OCI-LY1 (cell line): ENCODE data around the gene CRYM.

ENCODE experiments used
- H2AFZ ChIP-seq: fragments of 200-600 bp; sonication (generic), shearing (Covaris generic); 2 replicates; pipeline ENCODE4 v1.6.0; 2014; ENCODE audit warnings: antibody characterized with exemption, mild to moderate bottlenecking, low read length
- H3F3A ChIP-seq: fragments of 200-600 bp; sonication (generic), shearing (Covaris generic); 2 replicates; pipeline ENCODE4 v1.6.0; 2014; ENCODE audit warnings: mild to moderate bottlenecking, antibody characterized with exemption, low read length, moderate library complexity; ENCODE audit not compliant: insufficient read depth
- H3K27ac ChIP-seq: fragments of 200-600 bp; sonication (generic); 2 replicates; pipeline ENCODE4 v1.5.1; 2014; ENCODE audit warnings: low read length, mixed run types, mild to moderate bottlenecking, low read depth; ENCODE audit not compliant: poor library complexity, severe bottlenecking
- H3K27me3 ChIP-seq: fragments of 200-600 bp; sonication (generic); 2 replicates; pipeline ENCODE4 v1.6.0; 2014; ENCODE audit warnings: antibody characterized with exemption, mild to moderate bottlenecking, low read length, moderate library complexity; ENCODE audit not compliant: insufficient read depth
- H3K36me3 ChIP-seq: fragments of 200-600 bp; sonication (generic); 2 replicates; pipeline ENCODE4 v1.6.1; 2014; ENCODE audit warnings: mild to moderate bottlenecking, antibody characterized with exemption, low read length, moderate library complexity, mixed read lengths; ENCODE audit not compliant: insufficient read depth
- H3K4me1 ChIP-seq: fragments of 200-600 bp; sonication (generic); 2 replicates; pipeline ENCODE4 v1.5.1; 2014; ENCODE audit warnings: mild to moderate bottlenecking, low read length, moderate library complexity; ENCODE audit not compliant: insufficient read depth, severe bottlenecking
- H3K4me2 ChIP-seq: fragments of 200-600 bp; sonication (generic), shearing (Covaris generic); 2 replicates; pipeline ENCODE4 v1.6.1; 2014; ENCODE audit warnings: low read length
- H3K4me3 ChIP-seq: fragments of 200-600 bp; sonication (generic); 2 replicates; pipeline ENCODE4 v1.5.1; 2014; ENCODE audit warnings: low read length, low read depth, mild to moderate bottlenecking, mixed read lengths; ENCODE audit not compliant: poor library complexity, severe bottlenecking
- H3K79me2 ChIP-seq: fragments of 200-600 bp; shearing (Covaris generic); 2 replicates; pipeline ENCODE4 v1.6.1; 2016; ENCODE audit warnings: mixed run types, low read length, mixed read lengths; ENCODE audit not compliant: insufficient read depth
- H3K9ac ChIP-seq: fragments of 200-600 bp; sonication (generic), shearing (Covaris generic); 2 replicates; pipeline ENCODE4 v1.6.1; 2014; ENCODE audit warnings: mild to moderate bottlenecking, low read length, mixed read lengths
- H3K9me2 ChIP-seq: fragments of 200-600 bp; sonication (generic), shearing (Covaris generic); 2 replicates; pipeline ENCODE4 v1.6.1; 2014; ENCODE audit warnings: low read depth, mild to moderate bottlenecking, low read length, mixed read lengths
- H3K9me3 ChIP-seq: fragments of 200-600 bp; shearing (Covaris generic); 2 replicates; pipeline ENCODE4 v1.6.1; 2014; ENCODE audit warnings: low read length, mixed read lengths
- H4K20me1 ChIP-seq: fragments of 200-600 bp; sonication (generic), shearing (Covaris generic); 2 replicates; pipeline ENCODE4 v1.6.0; 2016; ENCODE audit warnings: mild to moderate bottlenecking, low read length; ENCODE audit not compliant: insufficient read depth
- CTCF ChIP-seq: fragments of 200-600 bp; sonication (generic), shearing (Covaris generic); IDR thresholded peaks from 2 replicates; pipeline ENCODE4 v1.5.1; 2017; ENCODE audit warnings: mild to moderate bottlenecking, antibody characterized with exemption, low read length, moderate library complexity, mixed read lengths
- EZH2 ChIP-seq: fragments of 200-600 bp; sonication (generic), shearing (Covaris generic); IDR thresholded peaks from 2 replicates; pipeline ENCODE4 v1.8.0; 2017; ENCODE audit warnings: borderline replicate concordance, mixed run types, mild to moderate bottlenecking, antibody characterized with exemption, low read length, moderate library complexity, mixed read lengths

Gene CRYM

GRCh38 chr16:21226749-21227148 is 51.3 kb downstream of the CRYM start:
- no peak overlapping the region for H3K9ac ChIP-seq
- H3K9me2 ChIP-seq, result no peaks in the 10 kb centered on the region
- no peaks in the 10 kb centered on the region for H3K36me3 ChIP-seq
- no peaks in the 10 kb centered on the region for H3K4me1 ChIP-seq
- H3K79me2 ChIP-seq, result no peaks in the 10 kb centered on the region
- no peak overlapping the region for H2AFZ ChIP-seq
- H3K4me2 ChIP-seq, result no peak overlapping the region
- no peaks in the 10 kb centered on the region for H3F3A ChIP-seq
- no peak for TF ChIP-seq CTCF
- no peak for TF ChIP-seq EZH2
- no peak overlapping the region for H3K4me3 ChIP-seq
- no peaks in the 10 kb centered on the region for H3K27me3 ChIP-seq
- no peaks in the 10 kb centered on the region for H3K9me3 ChIP-seq
- H4K20me1 ChIP-seq, result no peaks in the 10 kb centered on the region
- no peak overlapping the region for H3K27ac ChIP-seq

- TF ChIP-seq EZH2 (no peak), CTCF (no peak)
- H3K4me2 ChIP-seq, result no peak overlapping the region
- no peaks in the 10 kb centered on the region for H4K20me1 ChIP-seq
- no peak overlapping the region for H3K9ac ChIP-seq
- H3F3A ChIP-seq, result no peaks in the 10 kb centered on the region
- H3K9me3 ChIP-seq, result no peaks in the 10 kb centered on the region
- no peaks in the 10 kb centered on the region for H3K79me2 ChIP-seq
- no peaks in the 10 kb centered on the region for H3K9me2 ChIP-seq
- H3K36me3 ChIP-seq, result no peaks in the 10 kb centered on the region
- no peaks in the 10 kb centered on the region for H3K4me1 ChIP-seq
- H2AFZ ChIP-seq, result no peak overlapping the region
- no peak overlapping the region for H3K27ac ChIP-seq
- H3K27me3 ChIP-seq, result no peaks in the 10 kb centered on the region
- no peak overlapping the region for H3K4me3 ChIP-seq
Observed at GRCh38 chr16:21224800-21225199, 53.3 kb downstream of the CRYM start.

GRCh38 chr16:21223787-21224186 is 54.3 kb downstream of the CRYM start:
- Histone ChIP-seq H2AFZ (no peak overlapping the region), H3F3A (no peaks in the 10 kb centered on the region), H3K79me2 (no peaks in the 10 kb centered on the region), H3K4me2 (no peak overlapping the region), H3K9me3 (no peaks in the 10 kb centered on the region), H3K9ac (no peak overlapping the region), H3K27ac (no peak overlapping the region), H3K36me3 (no peaks in the 10 kb centered on the region), H3K4me1 (no peaks in the 10 kb centered on the region), H3K4me3 (no peak overlapping the region), H3K27me3 (no peaks in the 10 kb centered on the region), H3K9me2 (no peaks in the 10 kb centered on the region), H4K20me1 (no peaks in the 10 kb centered on the region)
- TF ChIP-seq CTCF (no peak), EZH2 (no peak)
